ENCODE results near the gene HAPLN1.

HAPLN1 gene

GRCh38 chr5:83724001-83724400, 3.3 kb upstream of the HAPLN1 start:
- Histone ChIP-seq H3K27ac (no peak overlapping the region), H3K4me3 (ENCODE audit: low read depth in 1 of 2, low read length in 1 of 2) (no peak overlapping the region), H3K27me3 (peaks cover 64% of the 10 kb centered on the region), H3K36me3 (no peaks in the 10 kb centered on the region), H3K4me1 (ENCODE audit: control insufficient read depth in 1 of 2, insufficient read depth in 1 of 2, low read depth in 1 of 2, low read length in 1 of 2) (no peaks in the 10 kb centered on the region), H3K9me3 (no peaks in the 10 kb centered on the region)
- TF ChIP-seq CTCF (IDR thresholded peaks at IDR 0.05), result no peak

- H3K27ac ChIP-seq, result no peak overlapping the region
- H3K4me3 ChIP-seq (ENCODE audit: low read depth in 1 of 2, low read length in 1 of 2), result no peak overlapping the region
- H3K9me3 ChIP-seq, result no peaks in the 10 kb centered on the region
- H3K36me3 ChIP-seq, result no peaks in the 10 kb centered on the region
- peaks cover 74% of the 10 kb centered on the region for H3K27me3 ChIP-seq
- no peaks in the 10 kb centered on the region for H3K4me1 ChIP-seq (ENCODE audit: control insufficient read depth in 1 of 2, insufficient read depth in 1 of 2, low read depth in 1 of 2, low read length in 1 of 2)
- no peak for TF ChIP-seq CTCF (IDR thresholded peaks at IDR 0.05)
These were observed 2.4 kb upstream of the HAPLN1 start for GRCh38 chr5:83723031-83723430.

GRCh38 chr5:83721953-83722901, 1.6 kb upstream of the HAPLN1 start:
- H3K4me1 ChIP-seq (ENCODE audit: control insufficient read depth in 1 of 2, insufficient read depth in 1 of 2, low read depth in 1 of 2, low read length in 1 of 2), result no peaks in the 10 kb centered on the region
- no peaks in the 10 kb centered on the region for H3K36me3 ChIP-seq
- H3K9me3 ChIP-seq, result no peaks in the 10 kb centered on the region
- no peak for TF ChIP-seq CTCF (IDR thresholded peaks at IDR 0.05)
- peaks cover 82% of the 10 kb centered on the region for H3K27me3 ChIP-seq
- no peak overlapping the region for H3K4me3 ChIP-seq (ENCODE audit: low read depth in 1 of 2, low read length in 1 of 2)
- H3K27ac ChIP-seq, result no peak overlapping the region

GRCh38 chr5:83718936-83719495, 1.6 kb downstream of the HAPLN1 start:
- H3K9me3 ChIP-seq, result no peaks in the 10 kb centered on the region
- no peaks in the 10 kb centered on the region for H3K36me3 ChIP-seq
- H3K4me1 ChIP-seq (ENCODE audit: control insufficient read depth in 1 of 2, insufficient read depth in 1 of 2, low read depth in 1 of 2, low read length in 1 of 2), result no peaks in the 10 kb centered on the region
- no peak for TF ChIP-seq CTCF (IDR thresholded peaks at IDR 0.05)
- H3K4me3 ChIP-seq (ENCODE audit: low read depth in 1 of 2, low read length in 1 of 2), result no peak overlapping the region
- H3K27ac ChIP-seq, result no peak overlapping the region
- peaks cover 72% of the 10 kb centered on the region for H3K27me3 ChIP-seq

GRCh38 chr5:83718195-83718825, 2.3 kb downstream of the HAPLN1 start:
- H3K27ac ChIP-seq, result no peak overlapping the region
- no peak overlapping the region for H3K4me3 ChIP-seq (ENCODE audit: low read depth in 1 of 2, low read length in 1 of 2)
- TF ChIP-seq CTCF (IDR thresholded peaks at IDR 0.05), result no peak
- H3K27me3 ChIP-seq, result peaks cover 65% of the 10 kb centered on the region
- H3K36me3 ChIP-seq, result no peaks in the 10 kb centered on the region
- no peaks in the 10 kb centered on the region for H3K4me1 ChIP-seq (ENCODE audit: control insufficient read depth in 1 of 2, insufficient read depth in 1 of 2, low read depth in 1 of 2, low read length in 1 of 2)
- H3K9me3 ChIP-seq, result no peaks in the 10 kb centered on the region

Data from neutrophil (primary cell).